ENCODE results near the gene FAM3A.
A peak's percentile ranks its signal among the peaks of the same experiment; 100 is the strongest.

FAM3A gene

DNA sequence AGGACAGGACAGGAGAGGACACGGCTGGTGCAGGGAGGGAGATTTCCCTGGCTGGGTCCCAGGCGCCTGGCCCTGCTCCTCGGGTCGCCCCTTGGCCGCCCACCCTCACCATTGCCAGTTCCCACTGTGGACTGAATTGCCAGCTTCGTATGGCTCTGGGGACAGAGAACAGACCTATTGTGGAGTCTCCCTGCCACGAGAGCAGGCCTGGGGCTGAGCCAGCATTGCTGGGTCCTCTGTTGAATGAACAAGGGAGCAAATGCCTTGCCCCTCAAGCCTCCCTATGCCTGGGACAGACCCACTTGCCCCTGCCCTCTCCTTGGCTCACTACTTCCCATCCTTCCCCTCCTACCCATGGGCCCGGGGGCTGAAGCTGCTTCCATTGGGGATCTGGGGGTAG is 53.6 kb downstream of the FAM3A start:
- no peak for DNase-seq (ENCODE audit: low read depth in 1 of 2, low spot score in 1 of 2)

GRCh38 chrX:154460326-154460725 is 55.7 kb downstream of the FAM3A start:
- DNase-seq (ENCODE audit: low read depth in 1 of 2, low spot score in 1 of 2) = no peak

DNA sequence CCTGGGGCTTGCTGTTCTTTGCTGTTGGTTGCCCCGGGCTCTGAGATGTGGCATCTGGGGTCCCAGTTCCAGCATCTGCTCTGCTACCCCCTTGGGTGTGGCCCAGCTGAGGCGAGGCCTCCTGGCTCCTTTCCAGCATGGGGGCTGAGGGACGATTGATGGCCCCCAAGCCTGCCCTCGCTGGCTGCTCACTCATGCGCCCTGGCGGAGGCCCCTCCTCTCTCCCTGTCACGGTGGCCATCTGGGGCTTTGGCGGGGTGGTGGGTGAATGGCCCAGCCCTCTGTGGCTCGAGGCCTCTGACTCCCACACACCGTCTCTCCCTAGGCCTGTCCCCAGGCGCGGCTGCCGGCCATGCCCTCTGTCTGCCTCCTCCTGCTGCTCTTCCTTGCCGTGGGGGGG is 56.2 kb downstream of the FAM3A start:
- DNase-seq (ENCODE audit: low read depth in 1 of 2, low spot score in 1 of 2) = no peak

- DNase-seq (ENCODE audit: low read depth in 1 of 2, low spot score in 1 of 2) = no peak
These were observed 56.9 kb downstream of the FAM3A start for GRCh38 chrX:154458954-154459778.

DNA sequence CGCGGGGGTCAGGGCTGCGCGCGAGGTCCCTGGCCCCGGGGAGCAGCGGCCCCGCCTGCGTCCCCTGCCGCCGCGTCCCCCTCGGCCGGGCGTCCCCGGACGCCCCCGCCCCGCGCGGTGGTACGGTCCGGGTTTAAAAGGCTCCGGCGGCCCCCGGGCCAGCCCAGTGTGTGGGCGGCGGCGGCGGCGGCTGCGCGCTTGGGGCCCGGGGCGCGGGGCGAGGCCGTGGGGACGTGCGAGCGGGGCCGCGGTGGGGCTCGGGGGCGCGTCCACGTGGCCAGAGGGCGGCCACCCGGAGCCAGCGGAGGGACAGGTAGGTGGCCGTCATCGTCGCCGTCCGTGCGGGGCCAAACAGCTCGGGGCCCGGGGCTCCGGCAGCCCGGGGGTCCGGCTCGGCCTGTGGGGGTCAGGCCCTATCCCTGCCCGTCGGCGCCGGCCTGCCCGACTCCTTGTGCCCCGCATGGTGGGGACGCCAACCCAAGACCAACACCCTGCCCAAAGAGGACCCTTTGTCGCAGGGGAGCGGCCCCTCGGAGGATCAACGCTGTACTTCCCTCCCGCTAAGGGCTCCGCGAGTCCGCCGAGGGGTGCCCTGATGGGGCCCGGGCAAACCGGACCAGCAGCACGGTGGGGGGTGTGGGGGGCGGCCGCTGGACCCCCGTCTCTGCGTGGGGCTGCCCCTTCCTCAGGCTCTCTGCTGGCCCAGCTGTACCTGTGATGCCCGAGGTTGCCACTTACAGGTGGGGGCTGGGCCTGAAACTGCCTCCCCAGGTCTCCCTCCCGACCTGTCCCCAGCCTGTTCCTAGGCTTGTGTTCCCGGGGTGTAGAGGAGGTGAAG is 57.7 kb downstream of the FAM3A start, which contains the start of gene PLXNA3:
PLXNA3 (plus strand) TSS at position 166 of the 838 bp plus-strand sequence. CDS start 1,903 bp downstream, outside the sequence.
- peak; percentile 44 to 59 for DNase-seq (ENCODE audit: low read depth in 1 of 2, low spot score in 1 of 2)

- peak; percentile 24 to 38 for DNase-seq (ENCODE audit: low read depth in 1 of 2, low spot score in 1 of 2)
These were observed 58.4 kb downstream of the FAM3A start for GRCh38 chrX:154457491-154458115.
